RWPE2 (cell line): ENCODE data around the gene FGF4.
A peak's percentile ranks its signal among the peaks of the same experiment; 100 is the strongest.

Experiments used
- ATAC-seq: fragments of 200-7000 bp; cut with Tn5 transposase; 3 replicates; pipeline ENCODE4 v1.9.1; 2021; ENCODE audit warnings: low read depth
- DNase-seq: peaks from one replicate; pipeline ENCODE4 v3.0.0-alpha.2; 2020; ENCODE audit warnings: low spot score
- H3K27ac ChIP-seq: fragments of 450-650 bp; 2 replicates; pipeline ENCODE4 v1.5.1; 2017; ENCODE audit warnings: mild to moderate bottlenecking; ENCODE audit not compliant: poor library complexity, severe bottlenecking
- H3K27me3 ChIP-seq: fragments of 250-450 bp; sonication (Bioruptor Pico); 2 replicates; pipeline ENCODE4 v1.5.1; 2021; ENCODE audit warnings: mild to moderate bottlenecking, moderate library complexity; ENCODE audit not compliant: insufficient read depth, poor library complexity, severe bottlenecking
- H3K36me3 ChIP-seq: fragments of 250-450 bp; sonication (Bioruptor Pico); 2 replicates; pipeline ENCODE4 v1.5.1; 2020; ENCODE audit warnings: low read depth, mild to moderate bottlenecking, moderate library complexity
- H3K4me1 ChIP-seq: fragments of 250-450 bp; sonication (Bioruptor Pico); 2 replicates; pipeline ENCODE4 v1.5.1; 2021; ENCODE audit warnings: mild to moderate bottlenecking, moderate library complexity; ENCODE audit not compliant: insufficient read depth, poor library complexity, severe bottlenecking
- H3K4me3 ChIP-seq: fragments of 250-450 bp; sonication (Bioruptor Pico); 2 replicates; pipeline ENCODE4 v1.5.1; 2021; ENCODE audit warnings: mild to moderate bottlenecking, moderate library complexity; ENCODE audit not compliant: severe bottlenecking
- H3K9me3 ChIP-seq: fragments of 250-450 bp; sonication (Bioruptor Pico); 2 replicates; pipeline ENCODE4 v1.5.1; 2021; ENCODE audit warnings: mild to moderate bottlenecking, moderate library complexity; ENCODE audit not compliant: severe bottlenecking
- TF ChIP-seq, protein P1 (sequence below): fragments of 450-650 bp; IDR thresholded peaks from one replicate; pipeline ENCODE4 v1.5.1; 2017; ENCODE audit warnings: mild to moderate bottlenecking, moderate library complexity; ENCODE audit not compliant: poor library complexity, severe bottlenecking

The FGF4 gene

DNA sequence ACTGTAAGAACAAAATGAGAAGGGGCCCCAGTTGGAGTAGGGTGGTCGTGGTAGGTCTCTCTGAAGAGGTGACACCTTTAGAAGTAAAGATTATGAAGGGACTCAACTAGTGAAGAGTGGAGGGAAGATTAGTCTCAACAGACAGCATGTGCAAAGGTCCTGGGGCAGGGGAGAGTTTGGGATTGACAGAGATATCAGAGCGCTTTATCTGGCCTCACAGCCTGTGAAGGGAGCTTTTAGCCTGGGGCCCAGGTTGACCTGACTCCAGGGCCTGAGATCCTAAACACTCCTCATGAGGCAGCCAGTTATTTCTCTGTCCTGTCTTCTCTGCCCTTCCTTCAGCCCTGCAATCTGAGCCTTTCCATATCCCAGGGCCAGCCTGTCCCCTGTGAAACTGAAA is 27.9 kb upstream of the FGF4 start:
- H3K36me3 ChIP-seq, result no peaks in the 10 kb centered on the region
- H3K27ac ChIP-seq, result no peak overlapping the region
- no peaks in the 10 kb centered on the region for H3K27me3 ChIP-seq

DNA sequence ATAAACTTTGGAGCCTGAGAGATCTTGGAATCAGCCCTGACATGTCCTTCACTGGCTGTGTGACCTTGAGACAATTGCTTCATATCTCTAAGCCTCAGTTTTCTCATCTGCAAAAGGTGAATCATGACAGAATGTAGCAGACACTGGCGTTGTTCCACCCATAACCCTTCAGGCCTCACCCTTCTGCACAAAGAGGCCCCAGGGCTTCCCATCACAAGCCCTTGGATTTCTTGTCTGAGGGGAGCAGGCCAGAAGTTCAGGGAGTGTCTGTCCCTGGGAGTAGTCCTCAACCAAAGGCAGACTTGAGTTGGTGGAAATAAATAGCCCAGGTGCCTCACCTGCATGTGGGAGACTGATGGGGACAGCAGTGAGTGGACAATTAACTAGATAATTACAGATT is 27.4 kb upstream of the FGF4 start:
- no peak overlapping the region for H3K27ac ChIP-seq
- no peak for ATAC-seq
- no peaks in the 10 kb centered on the region for H3K36me3 ChIP-seq
- H3K4me3 ChIP-seq, result no peak overlapping the region
- no peak for DNase-seq
- H3K9me3 ChIP-seq, result no peaks in the 10 kb centered on the region
- no peaks in the 10 kb centered on the region for H3K4me1 ChIP-seq
- TF ChIP-seq, protein P1, sequence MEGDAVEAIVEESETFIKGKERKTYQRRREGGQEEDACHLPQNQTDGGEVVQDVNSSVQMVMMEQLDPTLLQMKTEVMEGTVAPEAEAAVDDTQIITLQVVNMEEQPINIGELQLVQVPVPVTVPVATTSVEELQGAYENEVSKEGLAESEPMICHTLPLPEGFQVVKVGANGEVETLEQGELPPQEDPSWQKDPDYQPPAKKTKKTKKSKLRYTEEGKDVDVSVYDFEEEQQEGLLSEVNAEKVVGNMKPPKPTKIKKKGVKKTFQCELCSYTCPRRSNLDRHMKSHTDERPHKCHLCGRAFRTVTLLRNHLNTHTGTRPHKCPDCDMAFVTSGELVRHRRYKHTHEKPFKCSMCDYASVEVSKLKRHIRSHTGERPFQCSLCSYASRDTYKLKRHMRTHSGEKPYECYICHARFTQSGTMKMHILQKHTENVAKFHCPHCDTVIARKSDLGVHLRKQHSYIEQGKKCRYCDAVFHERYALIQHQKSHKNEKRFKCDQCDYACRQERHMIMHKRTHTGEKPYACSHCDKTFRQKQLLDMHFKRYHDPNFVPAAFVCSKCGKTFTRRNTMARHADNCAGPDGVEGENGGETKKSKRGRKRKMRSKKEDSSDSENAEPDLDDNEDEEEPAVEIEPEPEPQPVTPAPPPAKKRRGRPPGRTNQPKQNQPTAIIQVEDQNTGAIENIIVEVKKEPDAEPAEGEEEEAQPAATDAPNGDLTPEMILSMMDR, result no peak
- H3K27me3 ChIP-seq, result no peaks in the 10 kb centered on the region

More for the DNA sequence above, 27.9 kb upstream of the FGF4 start:
- H3K4me1 ChIP-seq, result no peaks in the 10 kb centered on the region
- no peak for ATAC-seq
- no peak for DNase-seq
- TF ChIP-seq, protein P1, result no peak
- no peak overlapping the region for H3K4me3 ChIP-seq
- no peaks in the 10 kb centered on the region for H3K9me3 ChIP-seq

DNA sequence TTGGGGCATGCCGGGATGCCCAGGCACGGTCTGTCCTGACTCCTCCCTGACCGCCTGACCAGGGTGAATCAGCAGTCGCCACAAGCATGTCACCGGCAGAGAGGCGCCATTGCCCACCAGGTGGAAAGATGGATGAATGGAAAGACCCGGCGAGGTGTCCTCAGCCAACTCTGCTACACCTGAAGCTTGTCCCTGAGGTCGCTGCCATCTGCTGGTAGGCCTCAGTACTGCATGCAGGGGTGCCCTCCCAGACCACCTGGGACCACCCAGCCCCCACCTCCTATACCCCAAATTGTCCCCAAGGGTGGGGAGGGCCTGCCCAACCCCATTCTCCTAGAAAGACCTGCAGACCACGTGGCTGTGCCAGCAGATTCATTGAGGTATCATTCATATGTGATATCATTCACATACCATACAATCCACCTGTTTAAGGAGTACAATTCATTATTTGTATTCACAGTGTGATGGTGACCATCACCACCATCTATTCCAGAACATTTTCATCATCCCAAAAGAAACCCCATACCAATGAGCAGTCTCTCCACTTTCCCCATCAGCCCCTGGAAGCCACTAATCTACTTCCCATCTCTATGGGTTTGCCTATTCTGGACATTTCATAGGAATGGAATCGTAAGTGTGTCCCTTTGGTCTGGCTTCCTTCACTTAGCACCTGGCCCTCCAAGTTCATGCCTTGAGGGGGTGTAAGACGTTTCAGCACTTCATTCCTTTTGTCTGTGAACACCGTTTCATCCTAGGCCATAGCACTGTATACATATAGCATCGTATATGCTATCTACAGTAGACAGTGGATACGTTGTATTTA is 26.6 kb upstream of the FGF4 start:
- Histone ChIP-seq H3K4me3 (no peak overlapping the region), H3K27me3 (no peaks in the 10 kb centered on the region), H3K36me3 (no peaks in the 10 kb centered on the region), H3K27ac (no peak overlapping the region), H3K9me3 (no peaks in the 10 kb centered on the region), H3K4me1 (no peaks in the 10 kb centered on the region)
- TF ChIP-seq, protein P1, result peak; percentile 59
- ATAC-seq, result peak; percentile 25; the same call in 1 of the 3 replicates
- DNase-seq, result peak; percentile 38

DNA sequence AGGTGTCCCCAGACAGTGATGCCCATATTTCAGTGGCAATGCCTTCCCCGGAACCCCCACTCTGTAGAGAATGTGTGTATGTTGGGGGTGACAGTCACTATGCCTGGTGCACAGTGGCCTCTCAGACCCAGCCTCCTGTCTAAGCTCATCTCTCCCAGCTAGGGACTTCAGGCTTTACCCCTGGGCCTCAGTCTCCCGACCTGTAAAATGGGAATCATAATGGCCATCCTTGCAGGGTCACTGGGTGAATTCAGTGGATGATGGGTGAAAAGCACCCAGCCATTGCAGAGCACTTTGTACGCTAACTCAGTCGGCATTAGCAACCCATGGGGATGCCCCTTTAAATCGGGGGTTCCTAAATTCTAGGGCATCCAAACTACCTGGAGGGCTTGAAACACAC is 25.1 kb upstream of the FGF4 start:
- Histone ChIP-seq H3K4me1 (no peaks in the 10 kb centered on the region), H3K4me3 (no peak overlapping the region), H3K9me3 (no peaks in the 10 kb centered on the region), H3K27me3 (no peaks in the 10 kb centered on the region), H3K27ac (no peak overlapping the region), H3K36me3 (no peaks in the 10 kb centered on the region)
- TF ChIP-seq, protein P1, result no peak
- ATAC-seq (no peak), DNase-seq (no peak)

DNA sequence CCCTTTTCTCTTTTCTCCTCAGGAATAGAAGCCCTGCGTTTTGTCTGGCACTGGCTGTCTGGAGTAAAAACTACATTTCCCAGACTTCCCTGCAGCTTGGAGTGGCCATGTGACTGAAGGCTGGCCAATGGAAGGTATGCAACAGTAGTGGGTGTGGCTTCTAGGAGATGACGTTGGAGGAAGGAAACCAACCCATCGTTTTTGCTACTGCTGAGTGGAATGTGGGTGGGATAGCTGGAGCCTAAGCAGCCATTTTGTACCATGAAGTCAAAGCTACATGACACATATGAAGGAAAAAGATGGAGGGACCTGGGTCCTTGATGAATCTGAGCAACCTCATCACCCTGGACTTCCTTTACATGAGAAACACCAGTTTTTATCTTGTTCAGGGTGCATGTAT is 24.4 kb upstream of the FGF4 start:
- ATAC-seq (peak; percentile 67; the same call in 1 of the 3 replicates), DNase-seq (no peak)
- no peaks in the 10 kb centered on the region for H3K9me3 ChIP-seq
- TF ChIP-seq, protein P1, result no peak
- H3K4me3 ChIP-seq, result no peak overlapping the region
- H3K36me3 ChIP-seq, result no peaks in the 10 kb centered on the region
- H3K4me1 ChIP-seq, result no peaks in the 10 kb centered on the region
- no peaks in the 10 kb centered on the region for H3K27me3 ChIP-seq
- no peak overlapping the region for H3K27ac ChIP-seq
